SU-DHL-6 (cell line): ENCODE results near the gene ATP5PO.

ENCODE experiments used
- H2AFZ ChIP-seq: fragments of 200-600 bp; sonication (generic); 2 replicates; pipeline ENCODE4 v1.6.1; 2014; ENCODE audit warnings: low read depth, mild to moderate bottlenecking, moderate library complexity, mixed read lengths, antibody characterized with exemption, low read length; ENCODE audit not compliant: severe bottlenecking
- H3F3A ChIP-seq: fragments of 200-600 bp; shearing (Covaris generic); 2 replicates; pipeline ENCODE4 v1.6.0; 2016; ENCODE audit warnings: antibody characterized with exemption, mild to moderate bottlenecking; ENCODE audit not compliant: insufficient read depth
- H3K27ac ChIP-seq: fragments of 200-600 bp; sonication (generic); 2 replicates; pipeline ENCODE4 v1.5.1; 2016; ENCODE audit warnings: low read depth, mild to moderate bottlenecking, low read length, moderate library complexity, mixed read lengths
- H3K27me3 ChIP-seq: fragments of 200-600 bp; sonication (generic), shearing (Covaris generic); 2 replicates; pipeline ENCODE4 v1.6.0; 2014; ENCODE audit warnings: mild to moderate bottlenecking, low read length
- H3K36me3 ChIP-seq: fragments of 200-600 bp; sonication (generic); 2 replicates; pipeline ENCODE4 v1.6.1; 2014; ENCODE audit warnings: mild to moderate bottlenecking, low read length, mixed read lengths
- H3K4me2 ChIP-seq: fragments of 300-600, 200-600 bp; shearing (Covaris generic), sonication (generic); 2 replicates; pipeline ENCODE4 v1.6.0; 2014; ENCODE audit warnings: low read length, low read depth, mild to moderate bottlenecking; ENCODE audit not compliant: poor library complexity, severe bottlenecking
- H3K4me3 ChIP-seq: fragments of 200-600 bp; sonication (generic); 2 replicates; pipeline ENCODE4 v1.5.1; 2014; ENCODE audit warnings: antibody characterized with exemption, low read length, mild to moderate bottlenecking, mixed read lengths; ENCODE audit not compliant: insufficient read depth, poor library complexity, severe bottlenecking
- H3K79me2 ChIP-seq: fragments of 200-600 bp; sonication (generic); 2 replicates; pipeline ENCODE4 v1.6.1; 2014; ENCODE audit warnings: mild to moderate bottlenecking, low read length, moderate library complexity; ENCODE audit not compliant: insufficient read depth
- H3K9ac ChIP-seq: fragments of 200-600 bp; sonication (generic); 2 replicates; pipeline ENCODE4 v1.7.0; 2014; ENCODE audit warnings: mild to moderate bottlenecking, low read length
- H3K9me2 ChIP-seq: fragments of 200-600 bp; sonication (generic); replicated peaks from 2 replicates; pipeline ENCODE4 v1.6.1; 2014; ENCODE audit warnings: low read length; ENCODE audit not compliant: insufficient read depth
- H3K9me3 ChIP-seq: fragments of 200-600 bp; sonication (generic); 2 replicates; pipeline ENCODE4 v1.6.1; 2014; ENCODE audit warnings: low read length, mixed read lengths; ENCODE audit not compliant: insufficient read depth
- H4K20me1 ChIP-seq: fragments of 200-600 bp; sonication (generic); 2 replicates; pipeline ENCODE4 v1.6.1; 2014; ENCODE audit warnings: low read depth, mild to moderate bottlenecking, antibody characterized with exemption, low read length, moderate library complexity, mixed read lengths
- CTCF ChIP-seq: fragments of 200-600 bp; sonication (generic); IDR thresholded peaks from one replicate; pipeline ENCODE4 v1.5.1; 2017; ENCODE audit warnings: antibody characterized with exemption, mild to moderate bottlenecking, low read length, moderate library complexity; ENCODE audit not compliant: insufficient read depth, poor library complexity, severe bottlenecking
- EZH2phosphoT487 ChIP-seq: fragments of 200-600 bp; sonication (generic), shearing (Covaris generic); conservative IDR thresholded peaks from 2 replicates; pipeline ENCODE4 v1.6.1; 2018; ENCODE audit warnings: mild to moderate bottlenecking, antibody characterized with exemption, low read length, moderate library complexity, mixed read lengths

ATP5PO gene

GRCh38 chr21:33945652-33946270, 30.2 kb upstream of the ATP5PO start:
- no peaks in the 10 kb centered on the region for H3K79me2 ChIP-seq
- TF ChIP-seq CTCF (no peak), EZH2phosphoT487 (no peak)
- H3K27me3 ChIP-seq, result no peaks in the 10 kb centered on the region
- no peaks in the 10 kb centered on the region for H3K36me3 ChIP-seq
- H3K27ac ChIP-seq, result no peak overlapping the region
- no peak overlapping the region for H3K4me2 ChIP-seq
- H2AFZ ChIP-seq, result no peak overlapping the region
- no peaks in the 10 kb centered on the region for H3K9me3 ChIP-seq
- no peak overlapping the region for H3K4me3 ChIP-seq
- H3K9ac ChIP-seq, result no peak overlapping the region
- no peaks in the 10 kb centered on the region for H4K20me1 ChIP-seq
- H3K9me2 ChIP-seq, result no peaks in the 10 kb centered on the region
- H3F3A ChIP-seq, result no peaks in the 10 kb centered on the region

- Histone ChIP-seq H3K4me2 (no peak overlapping the region), H3K79me2 (no peaks in the 10 kb centered on the region), H3K27me3 (no peaks in the 10 kb centered on the region), H3K9me2 (no peaks in the 10 kb centered on the region), H2AFZ (no peak overlapping the region), H3K4me3 (no peak overlapping the region), H3F3A (no peaks in the 10 kb centered on the region), H4K20me1 (no peaks in the 10 kb centered on the region), H3K9me3 (no peaks in the 10 kb centered on the region), H3K27ac (no peak overlapping the region), H3K9ac (no peak overlapping the region), H3K36me3 (no peaks in the 10 kb centered on the region)
- TF ChIP-seq EZH2phosphoT487, result no peak
- no peak for TF ChIP-seq CTCF
Measured at GRCh38 chr21:33944185-33944763, 28.7 kb upstream of the ATP5PO start.

- Histone ChIP-seq H3K36me3 (no peaks in the 10 kb centered on the region), H3K4me2 (no peak overlapping the region), H2AFZ (no peak overlapping the region), H3K4me3 (no peak overlapping the region), H3K79me2 (no peaks in the 10 kb centered on the region), H3K9ac (no peak overlapping the region), H3K9me2 (no peaks in the 10 kb centered on the region), H3F3A (no peaks in the 10 kb centered on the region), H3K27ac (no peak overlapping the region), H3K9me3 (no peaks in the 10 kb centered on the region), H4K20me1 (no peaks in the 10 kb centered on the region), H3K27me3 (no peaks in the 10 kb centered on the region)
- TF ChIP-seq EZH2phosphoT487 (no peak), CTCF (no peak)
Measured at GRCh38 chr21:33943293-33943692, 27.7 kb upstream of the ATP5PO start.
